Suprapubic skin (tissue), 3 donors: Measurements from ENCODE around the gene OARD1.

Experiments used
- POLR2A ChIP-seq, 2 donors: fragments of 450-650 bp; IDR thresholded peaks; one replicate each; pipeline ENCODE4 v1.6.1; 2017; ENCODE audit warnings: antibody characterized with exemption in 2 of 2, mild to moderate bottlenecking in 2 of 2, moderate library complexity in 2 of 2
- TF ChIP-seq, protein P1 (sequence below), 2 donors: fragments of 200-600 bp in 1 of 2; fragments of 450-650 bp in 1 of 2; sonication (generic) in 1 of 2; IDR thresholded peaks; one replicate each; pipeline ENCODE4 v1.5.1; 2016 to 2019; ENCODE audit warnings: antibody characterized with exemption in 2 of 2, mild to moderate bottlenecking in 1 of 2, moderate library complexity in 1 of 2

DNA sequence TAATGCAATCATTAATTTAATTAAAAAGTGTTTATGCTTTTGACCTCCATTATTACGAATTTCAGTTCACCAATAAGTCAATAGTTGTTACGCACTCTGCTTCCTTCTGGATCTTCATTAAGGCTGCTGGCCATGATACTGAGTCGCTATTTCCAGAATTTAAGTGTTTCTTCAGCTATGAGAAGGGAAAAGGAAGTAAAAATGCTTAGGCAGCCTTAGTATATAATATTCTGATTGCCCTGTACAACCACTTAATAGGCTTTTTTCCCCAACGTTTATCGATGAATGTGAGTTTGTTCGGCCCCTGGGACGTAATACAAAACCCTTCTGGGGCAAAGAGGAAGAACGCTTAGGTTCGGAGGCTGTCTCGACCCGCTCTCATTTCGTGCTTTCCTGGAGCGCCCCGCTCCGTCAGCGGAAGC is 644 bp downstream of the OARD1 start:
- TF ChIP-seq, protein P1, sequence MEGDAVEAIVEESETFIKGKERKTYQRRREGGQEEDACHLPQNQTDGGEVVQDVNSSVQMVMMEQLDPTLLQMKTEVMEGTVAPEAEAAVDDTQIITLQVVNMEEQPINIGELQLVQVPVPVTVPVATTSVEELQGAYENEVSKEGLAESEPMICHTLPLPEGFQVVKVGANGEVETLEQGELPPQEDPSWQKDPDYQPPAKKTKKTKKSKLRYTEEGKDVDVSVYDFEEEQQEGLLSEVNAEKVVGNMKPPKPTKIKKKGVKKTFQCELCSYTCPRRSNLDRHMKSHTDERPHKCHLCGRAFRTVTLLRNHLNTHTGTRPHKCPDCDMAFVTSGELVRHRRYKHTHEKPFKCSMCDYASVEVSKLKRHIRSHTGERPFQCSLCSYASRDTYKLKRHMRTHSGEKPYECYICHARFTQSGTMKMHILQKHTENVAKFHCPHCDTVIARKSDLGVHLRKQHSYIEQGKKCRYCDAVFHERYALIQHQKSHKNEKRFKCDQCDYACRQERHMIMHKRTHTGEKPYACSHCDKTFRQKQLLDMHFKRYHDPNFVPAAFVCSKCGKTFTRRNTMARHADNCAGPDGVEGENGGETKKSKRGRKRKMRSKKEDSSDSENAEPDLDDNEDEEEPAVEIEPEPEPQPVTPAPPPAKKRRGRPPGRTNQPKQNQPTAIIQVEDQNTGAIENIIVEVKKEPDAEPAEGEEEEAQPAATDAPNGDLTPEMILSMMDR (IDR thresholded peaks at IDR 0.05): no peak
- no peak for TF ChIP-seq POLR2A (IDR thresholded peaks at IDR 0.05)
